Measurements from ENCODE around the gene PXK.

Gene PXK

GRCh38 chr3:58466899-58467563 is 134.3 kb downstream of the PXK start:
- no peak for DNase-seq (ENCODE audit: low spot score)

- DNase-seq (ENCODE audit: low spot score) = no peak
These were observed 136.4 kb downstream of the PXK start for GRCh38 chr3:58469096-58469495.

- no peak for DNase-seq (ENCODE audit: low spot score)
These were observed 137.8 kb downstream of the PXK start for GRCh38 chr3:58470363-58471024.

GRCh38 chr3:58471025-58471887 is 138.6 kb downstream of the PXK start:
- DNase-seq (ENCODE audit: low spot score) = peak; percentile 59

- DNase-seq (ENCODE audit: low spot score) = no peak
These were observed 140.6 kb downstream of the PXK start for GRCh38 chr3:58473275-58473674.

GRCh38 chr3:58474348-58474911 is 141.7 kb downstream of the PXK start:
- DNase-seq (ENCODE audit: low spot score) = no peak

- DNase-seq (ENCODE audit: low spot score) = no peak
These were observed 142.4 kb downstream of the PXK start for GRCh38 chr3:58474967-58475578.
